ENCODE measurements around the gene ST6GALNAC3.
A peak's percentile ranks its signal among the peaks of the same experiment; 100 is the strongest.
"Not testable (repeated sequence)": the region's sequence is repeated elsewhere in the genome, so short reads cannot be mapped to it uniquely, and the experiment has no call there.

The ST6GALNAC3 gene

DNA sequence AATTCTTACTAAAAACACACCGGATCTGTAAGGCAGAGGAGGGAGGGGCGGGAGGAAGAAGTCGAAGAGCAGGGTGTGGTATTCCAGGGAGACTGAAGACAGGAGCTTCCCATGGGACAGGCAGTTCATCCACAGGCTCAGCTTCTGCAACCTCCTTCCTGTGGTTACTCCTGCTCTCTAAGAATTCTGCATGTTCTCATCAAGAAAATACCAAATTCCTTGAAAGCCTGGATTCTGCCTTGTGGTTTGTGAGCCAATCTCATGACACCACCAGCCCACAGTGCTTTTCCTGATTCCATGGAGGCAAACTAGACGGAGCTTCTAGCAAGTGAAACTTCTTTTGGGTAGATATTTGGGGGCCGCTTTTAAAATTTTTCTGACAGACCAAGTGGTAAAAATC is 1.1 kb upstream of the ST6GALNAC3 start:
- FAIRE-seq (no peak), DNase-seq (ENCODE audit: low spot score) (peak; percentile 75)

DNA sequence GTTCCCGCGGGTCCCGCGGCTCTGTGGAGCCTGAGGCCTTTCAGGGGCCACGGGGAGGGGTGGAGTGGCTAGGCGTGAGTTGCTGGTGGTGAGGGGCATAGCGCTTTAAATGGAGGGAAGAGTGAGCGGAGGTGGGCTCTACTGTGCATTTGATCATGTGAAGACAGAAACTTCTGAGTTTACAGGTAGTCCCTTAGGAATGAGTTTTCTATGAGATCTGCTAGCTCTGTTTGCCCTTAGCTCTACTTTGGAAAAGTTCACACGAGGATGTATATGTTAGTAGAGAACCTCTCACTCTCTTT is 593 bp downstream of the ST6GALNAC3 start:
- DNase-seq (ENCODE audit: low spot score) (no peak), FAIRE-seq (no peak)

DNA sequence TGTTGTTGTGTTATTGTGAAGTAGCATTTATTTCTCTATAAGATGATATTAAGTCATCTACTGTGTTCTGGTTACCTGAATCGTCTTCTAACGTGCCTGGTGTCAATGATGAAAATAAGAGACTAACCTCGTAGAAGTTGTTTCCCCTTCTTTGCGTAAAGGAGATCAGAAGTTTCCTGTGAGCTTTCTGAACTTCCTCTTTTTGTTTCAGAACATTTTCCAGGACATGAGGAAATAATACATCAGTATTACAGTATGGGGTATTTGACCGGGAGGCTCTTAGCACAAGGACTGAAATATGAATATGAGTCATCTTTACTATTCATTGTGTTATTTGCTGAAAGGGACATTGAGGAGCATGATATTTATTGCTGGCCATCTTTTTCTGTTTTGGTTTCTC is 1.3 kb downstream of the ST6GALNAC3 start:
- no peak for DNase-seq (ENCODE audit: low spot score)
- FAIRE-seq = no peak

DNA sequence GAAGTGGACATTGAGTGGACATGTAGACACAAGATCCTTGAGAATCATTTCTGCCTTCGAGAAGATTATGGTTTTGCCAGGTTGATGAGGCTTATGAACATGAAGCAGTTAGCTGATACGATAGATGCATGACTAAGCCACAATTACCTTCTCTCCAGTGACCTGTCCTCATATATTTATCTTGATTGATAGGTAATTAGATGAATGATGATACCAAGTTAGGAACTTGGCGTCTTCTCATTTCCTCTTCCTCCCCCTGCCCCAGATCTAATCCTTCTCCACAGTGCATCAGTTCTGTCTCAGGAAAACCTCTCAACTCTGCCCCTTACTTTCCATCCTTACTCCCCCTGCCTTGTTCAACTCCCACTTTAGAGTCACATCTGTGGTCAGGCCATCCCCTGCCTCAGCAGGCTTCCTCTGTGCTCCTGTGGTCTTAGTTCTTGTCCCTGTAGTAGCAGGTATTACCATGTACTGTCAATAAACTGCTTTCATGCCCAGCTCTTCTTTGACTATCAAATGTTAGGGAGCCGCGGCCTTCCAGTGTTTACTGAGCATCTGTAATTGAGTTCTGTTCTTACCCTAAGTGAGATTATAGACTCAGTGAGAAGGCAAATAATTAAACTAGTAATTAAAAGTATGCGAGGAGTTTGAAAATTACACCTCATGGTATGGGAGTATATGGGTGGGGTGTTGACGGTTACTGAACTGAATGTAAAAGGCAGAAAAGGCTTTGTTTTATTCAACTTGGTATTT is 5.1 kb downstream of the ST6GALNAC3 start:
- FAIRE-seq (no peak), DNase-seq (ENCODE audit: low spot score) (no peak)

DNA sequence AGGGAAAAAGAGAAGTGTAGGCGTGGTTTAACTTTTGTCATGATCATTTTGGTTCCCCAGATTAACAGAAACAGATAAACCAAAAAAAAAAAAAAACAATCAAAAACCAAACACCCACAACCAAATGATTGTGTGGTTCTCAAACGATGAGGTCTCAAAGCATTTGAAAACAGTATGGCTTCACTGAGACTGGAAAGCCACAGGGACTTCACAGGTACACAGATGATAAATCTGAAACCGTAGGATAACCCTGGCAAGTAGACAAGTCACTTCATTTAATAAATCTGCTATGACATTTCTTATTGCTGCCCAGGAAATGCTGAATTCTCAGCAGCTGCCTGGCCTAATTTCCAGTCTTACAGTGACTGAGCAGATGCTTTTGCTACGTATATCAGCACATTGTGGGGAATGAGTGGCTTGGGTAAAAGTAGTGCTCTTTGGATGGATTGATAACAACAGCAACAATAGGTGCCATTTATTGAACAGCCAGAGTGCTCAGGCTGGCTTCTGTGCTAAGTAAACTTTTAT is 6.1 kb downstream of the ST6GALNAC3 start:
- DNase-seq (ENCODE audit: low spot score) = no peak

DNA sequence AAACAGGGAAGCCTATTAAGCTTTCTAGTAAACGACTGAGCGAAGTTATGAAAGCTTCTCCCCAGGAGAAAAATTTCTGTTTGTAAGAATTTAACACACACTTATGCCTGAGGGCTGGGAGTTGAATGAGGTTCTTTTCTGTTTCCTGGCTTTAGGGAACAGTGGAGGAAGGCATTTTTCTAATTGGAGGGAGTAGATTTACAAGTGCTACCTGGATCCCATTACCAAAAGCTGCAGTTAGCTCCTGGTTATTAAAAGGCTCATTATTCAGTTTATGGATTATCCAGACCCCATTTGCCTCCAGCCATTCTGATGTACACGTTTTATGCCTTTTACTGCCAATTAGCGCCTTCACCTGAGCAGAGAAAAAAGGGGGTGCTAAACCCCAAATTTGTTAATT is 7.5 kb downstream of the ST6GALNAC3 start:
- DNase-seq (ENCODE audit: low spot score) (no peak), FAIRE-seq (no peak)

More for the DNA sequence above, 6.1 kb downstream of the ST6GALNAC3 start:
- no peak for FAIRE-seq

DNA sequence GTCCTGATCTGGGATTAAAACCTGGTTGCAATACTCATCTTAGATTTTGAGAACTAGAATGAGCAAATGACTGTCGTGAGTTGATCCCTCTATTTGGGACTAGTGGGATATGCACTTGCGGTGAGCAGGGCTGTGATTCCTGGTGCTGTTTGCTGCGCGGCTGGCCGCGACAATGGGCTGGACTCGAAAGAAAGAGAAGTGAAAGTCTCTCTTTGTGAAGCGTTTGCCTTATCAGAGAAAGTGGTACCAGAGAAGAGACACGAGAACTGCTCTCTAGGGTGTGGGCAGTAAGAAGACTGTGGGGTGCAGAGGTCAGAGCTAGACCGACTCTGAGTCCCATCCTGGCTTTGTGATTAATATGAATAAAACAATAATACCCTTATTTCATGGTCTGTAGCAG is 8.6 kb downstream of the ST6GALNAC3 start:
- FAIRE-seq = no peak
- DNase-seq (ENCODE audit: low spot score) = no peak

DNA sequence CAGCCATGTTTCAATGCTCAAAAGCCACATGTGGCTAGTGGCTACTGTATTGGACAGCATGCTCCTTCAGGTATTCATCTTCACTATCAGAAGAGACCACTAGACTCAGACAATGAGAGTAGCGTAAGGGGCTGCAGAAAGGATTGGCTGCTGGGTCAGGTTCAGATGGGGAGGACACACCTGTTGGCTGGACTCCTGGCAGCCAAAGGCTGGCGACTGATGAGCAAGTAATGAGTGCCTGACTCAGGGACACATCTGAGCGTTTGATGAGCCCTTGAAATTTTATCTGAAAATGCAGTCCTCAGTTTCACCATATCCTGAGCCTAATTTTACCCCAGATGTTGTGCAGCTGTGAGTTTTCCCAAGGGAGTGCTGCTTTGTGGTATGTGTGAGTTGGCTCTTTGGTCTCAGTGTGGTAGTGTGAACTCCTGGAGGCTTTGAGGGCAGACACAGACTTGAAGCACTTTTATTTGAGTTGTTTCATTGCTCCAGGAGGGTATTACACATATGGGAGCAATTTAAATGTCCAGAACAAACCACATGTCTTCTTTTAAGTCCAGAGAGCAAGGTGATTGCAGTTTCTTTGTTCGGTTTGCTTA is 9.6 kb downstream of the ST6GALNAC3 start:
- DNase-seq (ENCODE audit: low spot score) (no peak), FAIRE-seq (no peak)

DNA sequence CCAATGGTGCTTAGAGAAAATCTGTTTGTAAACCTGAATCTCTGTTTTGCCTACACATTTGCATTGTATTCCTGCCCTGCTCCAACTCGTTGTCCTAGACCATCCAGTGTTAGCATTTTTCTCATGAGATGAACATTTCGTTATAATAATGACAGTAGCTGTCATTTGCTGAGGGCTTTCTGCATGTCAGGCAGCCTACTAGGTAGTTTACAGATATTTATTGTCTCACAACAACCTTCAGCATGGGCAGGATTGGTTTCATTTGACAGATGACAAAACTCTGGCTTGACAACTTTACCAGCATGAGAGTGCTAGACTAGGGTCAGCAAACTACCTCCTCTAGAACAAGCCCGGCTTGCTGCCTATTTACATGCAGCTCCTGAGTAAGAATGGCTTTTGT is 10.1 kb downstream of the ST6GALNAC3 start:
- DNase-seq (ENCODE audit: low spot score) (no peak), FAIRE-seq (no peak)

DNA sequence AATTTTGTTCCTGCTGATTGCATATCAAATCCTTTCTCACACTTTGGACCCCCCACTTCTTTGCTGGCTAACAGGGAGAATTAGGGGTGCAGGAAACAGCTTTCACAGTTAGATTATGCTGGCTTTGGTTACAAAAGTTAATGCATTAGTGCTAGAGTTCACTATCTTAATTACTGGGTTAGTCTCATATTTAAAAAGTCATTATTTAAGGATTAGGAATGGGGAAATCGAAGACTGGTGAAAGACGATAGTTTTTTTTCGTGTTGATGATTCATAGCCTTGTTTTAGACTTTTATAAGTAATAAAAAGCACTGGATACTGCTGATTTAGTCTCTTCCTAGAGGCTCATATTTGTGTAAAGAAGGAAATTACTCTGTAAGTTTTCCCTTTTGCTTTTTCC is 11.6 kb downstream of the ST6GALNAC3 start:
- DNase-seq (ENCODE audit: low spot score) = no peak

DNA sequence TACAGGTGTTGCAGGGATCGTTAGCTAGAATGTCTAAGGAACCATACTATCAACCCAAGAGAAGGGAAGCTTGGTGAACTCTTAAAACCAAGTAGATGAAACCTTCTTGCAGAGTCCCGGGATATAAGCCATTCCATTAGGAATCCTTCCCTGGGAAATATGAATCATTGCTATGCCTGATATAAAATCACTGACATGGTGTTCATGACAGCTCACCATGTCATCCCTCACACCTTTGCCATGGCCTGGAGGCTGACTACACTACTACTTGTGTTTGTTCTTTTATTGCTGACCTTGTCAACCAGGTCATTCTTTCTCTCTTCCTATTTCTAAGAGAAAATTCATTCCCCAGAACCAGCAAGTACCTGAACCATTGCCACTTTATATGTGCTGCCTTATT is 12.1 kb downstream of the ST6GALNAC3 start:
- FAIRE-seq (no peak), DNase-seq (ENCODE audit: low spot score) (no peak)

More for the DNA sequence above, 11.6 kb downstream of the ST6GALNAC3 start:
- no peak for FAIRE-seq

DNA sequence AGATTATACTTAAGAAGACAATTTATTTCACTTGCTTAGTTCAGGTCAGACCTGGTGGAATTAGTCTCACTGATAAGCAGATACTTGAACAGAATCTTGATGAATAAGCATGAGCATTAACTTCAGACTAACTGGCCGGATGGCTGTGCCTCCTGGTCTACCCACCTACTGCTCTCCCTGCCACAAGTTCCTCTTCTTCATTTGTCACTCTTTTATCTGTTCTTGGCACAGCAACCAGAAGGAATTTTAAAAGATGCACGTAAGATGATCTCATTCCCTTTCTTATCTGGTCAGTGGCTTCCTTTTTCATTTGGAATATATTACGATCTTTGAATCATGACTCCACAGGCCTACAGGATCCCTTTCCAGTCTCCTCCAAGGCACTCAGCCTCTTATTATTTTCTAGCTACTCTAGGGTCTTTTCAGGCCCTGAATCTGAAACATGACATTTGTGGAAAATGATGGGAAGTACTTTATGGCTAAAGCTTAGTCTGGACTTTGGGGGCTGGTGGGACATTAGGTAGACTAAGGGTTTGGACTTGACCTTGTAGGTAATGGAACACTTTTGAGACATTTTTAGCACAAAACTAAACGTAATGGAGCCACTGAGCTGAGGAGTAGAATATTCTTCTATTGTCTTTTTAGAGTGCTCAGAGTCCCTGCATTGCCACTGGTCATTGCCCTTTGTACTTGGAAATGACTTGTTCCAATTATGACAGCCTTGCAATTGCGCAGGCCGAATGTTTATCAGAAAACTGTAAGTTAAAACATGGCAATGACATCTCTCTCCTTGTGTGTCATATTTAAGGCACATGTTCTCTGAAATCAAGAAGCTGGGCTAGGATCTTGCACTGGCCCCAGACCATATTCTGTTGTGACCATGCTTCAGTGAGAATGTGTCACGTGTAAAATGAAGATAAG is 16.0 kb downstream of the ST6GALNAC3 start:
- FAIRE-seq (no peak), DNase-seq (ENCODE audit: low spot score) (peak; percentile 20)

DNA sequence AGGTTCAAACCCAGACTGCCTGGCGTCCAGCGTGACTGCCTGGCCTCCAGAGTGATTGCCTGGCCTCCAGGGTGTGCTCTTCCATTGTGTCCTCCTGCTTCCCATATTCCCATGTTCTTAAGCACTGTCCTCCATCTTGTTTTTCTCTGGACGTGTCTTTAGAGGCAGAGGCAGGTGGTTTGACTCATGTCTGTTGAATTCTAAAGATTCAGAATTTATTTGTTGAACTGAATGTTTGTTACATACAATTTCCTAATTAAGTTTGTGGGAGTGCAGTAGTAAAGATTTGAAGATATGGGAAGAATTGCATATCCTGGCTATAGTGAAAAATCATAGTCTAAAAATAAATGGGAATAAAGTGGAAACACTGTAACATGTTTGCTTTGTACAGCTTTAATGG is 18.3 kb downstream of the ST6GALNAC3 start:
- FAIRE-seq (no peak), DNase-seq (ENCODE audit: low spot score) (no peak)

DNA sequence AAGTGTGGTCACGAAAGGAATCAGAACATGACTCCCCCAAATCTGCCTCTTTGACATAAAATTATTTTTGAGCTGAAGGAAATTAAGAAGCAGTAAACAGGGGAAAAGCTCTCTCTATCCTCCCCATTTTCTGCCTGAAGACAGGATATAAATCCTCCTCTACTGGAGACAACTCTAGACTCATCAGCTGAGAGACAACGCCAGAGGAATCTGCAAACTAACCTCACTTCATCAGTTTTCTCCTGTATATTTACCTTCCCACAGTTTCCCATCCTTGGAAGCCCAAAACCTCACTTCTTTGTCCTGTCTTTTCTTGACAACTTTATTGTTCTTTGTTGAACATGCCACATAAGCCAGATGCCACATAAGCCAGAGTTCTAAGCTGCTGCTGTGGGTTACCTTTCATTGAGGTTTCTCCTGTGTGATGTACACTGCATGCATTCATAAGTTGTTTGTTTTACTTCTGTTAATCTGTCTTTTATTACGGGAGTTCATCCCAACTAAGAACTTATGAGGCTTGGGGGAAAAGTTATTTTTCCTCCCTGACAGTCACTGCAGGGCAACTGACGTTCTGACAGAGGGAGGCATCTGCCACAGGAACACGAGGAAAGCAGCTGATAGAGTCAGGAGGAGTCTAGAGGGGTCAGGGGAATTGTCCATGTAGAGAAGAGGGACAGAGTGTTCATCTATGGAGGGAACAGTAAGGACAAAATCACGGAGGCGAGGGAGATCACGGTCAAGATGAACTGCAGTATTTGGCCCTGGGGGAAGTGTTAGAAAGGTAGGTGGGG is 19.2 kb downstream of the ST6GALNAC3 start:
- DNase-seq (ENCODE audit: low spot score) (no peak), FAIRE-seq (no peak)

DNA sequence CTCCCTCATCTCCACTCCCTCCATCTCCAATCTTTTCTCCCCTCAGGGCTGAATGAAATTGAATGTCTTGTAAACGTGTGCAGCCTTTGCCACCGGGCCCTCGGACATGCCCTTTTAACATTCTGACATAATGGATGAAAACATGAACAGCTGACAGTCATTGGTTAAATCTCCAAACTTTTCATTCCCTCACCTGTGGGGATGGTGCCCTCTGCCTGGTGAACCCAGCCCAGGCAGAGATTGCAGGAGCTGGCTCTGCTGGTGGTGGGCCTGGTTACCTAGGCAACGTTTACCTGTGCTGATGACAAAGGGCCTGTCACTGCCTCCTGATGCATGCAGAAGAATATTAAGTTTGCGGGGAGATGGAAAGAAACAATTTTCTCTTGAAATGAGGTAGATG is 21.3 kb downstream of the ST6GALNAC3 start:
- FAIRE-seq (no peak), DNase-seq (ENCODE audit: low spot score) (no peak)

DNA sequence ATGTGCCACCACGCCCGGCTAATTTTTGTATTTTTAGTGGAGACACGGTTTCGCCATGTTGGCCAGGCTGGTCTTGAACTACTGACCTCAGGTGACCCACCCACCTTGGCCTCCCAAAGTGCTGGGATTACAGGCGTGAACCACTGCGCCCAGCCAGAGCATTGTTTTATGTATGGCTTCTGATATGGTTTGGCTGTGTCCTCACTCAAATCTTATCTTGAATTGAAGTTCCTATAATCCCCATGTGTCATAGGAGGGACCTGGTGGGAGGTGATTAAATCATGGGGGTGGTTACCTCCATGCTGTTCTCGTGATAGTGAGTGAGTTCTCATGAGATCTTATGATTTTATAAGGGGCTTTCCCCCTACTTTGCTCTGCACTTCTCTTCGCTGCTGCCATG is 22.5 kb downstream of the ST6GALNAC3 start:
- not testable (repeated sequence) for DNase-seq (ENCODE audit: low spot score); FAIRE-seq

DNA sequence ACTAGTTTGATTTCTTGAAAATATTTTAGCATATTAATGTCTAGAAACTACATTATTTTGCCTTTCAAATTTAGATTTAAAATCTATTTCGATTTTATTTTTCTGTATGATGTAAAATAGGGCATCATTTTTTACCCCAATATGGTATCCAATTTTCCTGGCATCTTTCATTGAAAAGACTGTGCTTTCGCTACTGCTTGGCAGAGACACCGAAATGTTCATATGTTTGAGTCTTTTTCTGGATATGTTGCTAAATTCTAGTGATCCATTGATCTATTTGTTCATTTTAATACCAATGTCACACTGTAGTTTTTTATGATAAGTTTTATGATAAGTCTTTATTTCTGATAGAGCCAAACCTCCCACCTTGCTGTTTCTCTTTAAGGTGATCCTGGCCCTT is 24.3 kb downstream of the ST6GALNAC3 start:
- no peak for FAIRE-seq
- DNase-seq (ENCODE audit: low spot score) = no peak

DNA sequence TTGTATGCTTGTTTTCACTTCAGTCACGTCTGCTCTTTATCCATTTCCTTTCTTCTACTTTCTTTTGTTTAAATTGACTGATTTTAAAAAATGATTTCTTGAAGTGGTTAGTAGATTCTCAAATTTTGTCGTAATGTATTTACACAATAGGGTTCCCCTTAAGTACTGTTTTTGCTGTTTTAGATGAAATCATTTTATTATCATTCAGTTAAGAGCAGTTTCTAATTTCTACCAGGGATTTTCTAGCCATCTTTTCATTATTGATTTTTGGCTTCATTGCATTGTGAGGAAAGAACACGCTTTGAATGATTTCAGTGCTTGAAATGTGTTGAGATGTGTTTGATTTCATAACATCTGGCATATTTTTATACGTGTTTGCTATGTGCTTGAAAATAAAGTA is 27.0 kb downstream of the ST6GALNAC3 start:
- no peak for DNase-seq (ENCODE audit: low spot score)
- FAIRE-seq = no peak

DNA sequence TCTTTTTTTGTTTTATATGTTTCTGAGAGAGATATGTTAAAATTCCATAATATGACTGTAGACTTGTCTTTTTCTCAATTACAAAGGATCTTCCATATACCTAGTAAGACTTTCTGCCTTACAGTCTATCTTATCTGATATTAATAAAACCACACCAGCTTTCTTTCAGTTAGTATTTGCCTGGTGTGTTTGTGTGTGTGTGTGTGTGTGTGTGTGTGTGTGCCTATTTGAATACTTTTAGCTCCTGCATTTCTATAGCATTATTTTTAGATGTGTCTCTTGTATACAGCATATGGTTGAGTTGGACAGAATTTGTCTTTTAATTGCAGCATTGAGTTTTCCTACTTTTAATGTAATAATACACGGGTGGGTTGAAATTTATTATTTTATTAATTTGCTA is 27.5 kb downstream of the ST6GALNAC3 start:
- FAIRE-seq (no peak), DNase-seq (ENCODE audit: low spot score) (no peak)

DNA sequence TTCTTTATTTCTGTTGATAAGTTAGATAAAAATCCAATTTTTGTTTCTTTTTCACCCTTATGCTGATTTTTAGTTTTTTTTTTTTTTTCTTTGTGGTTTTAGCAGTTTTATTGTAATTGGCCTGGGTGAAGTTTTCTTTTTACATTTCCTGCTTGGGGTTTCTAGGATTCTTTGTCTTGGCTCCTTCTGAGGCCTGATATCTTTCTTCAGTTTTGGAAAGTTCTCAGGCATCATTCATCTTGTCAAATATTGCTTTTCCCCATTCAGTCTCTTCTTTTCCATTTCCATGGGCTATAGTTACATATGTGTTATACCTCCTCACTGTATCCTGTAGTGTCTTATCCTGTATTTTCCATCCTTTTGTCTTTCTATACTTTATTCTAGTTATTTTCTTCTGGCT is 28.5 kb downstream of the ST6GALNAC3 start:
- FAIRE-seq = no peak
- no peak for DNase-seq (ENCODE audit: low spot score)

DNA sequence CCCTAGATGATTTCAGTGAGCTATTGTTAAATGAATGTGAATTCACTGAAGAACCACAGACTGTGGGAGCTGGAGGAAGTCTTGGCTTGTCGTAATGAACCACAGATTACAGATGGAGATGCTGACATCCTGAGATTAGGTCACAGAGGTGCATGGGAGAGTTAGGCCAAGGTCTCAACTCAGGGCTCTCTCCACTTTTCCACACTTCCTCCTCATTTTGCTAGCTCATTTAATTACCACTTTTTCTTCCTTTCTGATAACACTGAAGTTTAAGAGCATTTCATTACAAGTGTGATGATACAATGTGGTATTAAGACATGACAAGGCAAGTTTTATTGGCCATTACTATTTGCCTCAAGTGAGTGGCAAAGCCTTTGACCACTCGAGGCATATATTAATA is 30.8 kb downstream of the ST6GALNAC3 start:
- no peak for DNase-seq (ENCODE audit: low spot score)

More for the DNA sequence above, 30.8 kb downstream of the ST6GALNAC3 start:
- FAIRE-seq = no peak

Measured in RCC 7860 (cell line).